Sigmoid colon (tissue), 4 donors: Measurements from ENCODE around the gene TMEM61.

Source experiments
- EP300 ChIP-seq, 4 donors: sonication (generic); formaldehyde crosslinking; IDR thresholded peaks; one replicate each; pipeline ENCODE4 v1.6.1; 2017; ENCODE audit warnings: antibody characterized with exemption in 4 of 4
- POLR2A ChIP-seq, 2 donors: fragments of 450-650 bp; IDR thresholded peaks; one replicate each; pipeline ENCODE4 v1.6.1; 2016; ENCODE audit warnings: antibody characterized with exemption in 2 of 2, mild to moderate bottlenecking in 2 of 2, moderate library complexity in 2 of 2
- POLR2AphosphoS5 ChIP-seq, 4 donors: sonication (generic); formaldehyde crosslinking; IDR thresholded peaks; one replicate each; pipeline ENCODE4 v1.6.1; 2017; ENCODE audit warnings: antibody characterized with exemption in 4 of 4
- TF ChIP-seq, protein P1 (sequence below), 4 experiments: fragments of 450-650 bp in 3 of 4; fragments of 200-600 bp in 1 of 4; IDR thresholded peaks; one replicate each; pipeline ENCODE4 v1.5.1; 2016 to 2019; ENCODE audit warnings: antibody characterized with exemption in 4 of 4, mild to moderate bottlenecking in 3 of 4, moderate library complexity in 2 of 4

DNA sequence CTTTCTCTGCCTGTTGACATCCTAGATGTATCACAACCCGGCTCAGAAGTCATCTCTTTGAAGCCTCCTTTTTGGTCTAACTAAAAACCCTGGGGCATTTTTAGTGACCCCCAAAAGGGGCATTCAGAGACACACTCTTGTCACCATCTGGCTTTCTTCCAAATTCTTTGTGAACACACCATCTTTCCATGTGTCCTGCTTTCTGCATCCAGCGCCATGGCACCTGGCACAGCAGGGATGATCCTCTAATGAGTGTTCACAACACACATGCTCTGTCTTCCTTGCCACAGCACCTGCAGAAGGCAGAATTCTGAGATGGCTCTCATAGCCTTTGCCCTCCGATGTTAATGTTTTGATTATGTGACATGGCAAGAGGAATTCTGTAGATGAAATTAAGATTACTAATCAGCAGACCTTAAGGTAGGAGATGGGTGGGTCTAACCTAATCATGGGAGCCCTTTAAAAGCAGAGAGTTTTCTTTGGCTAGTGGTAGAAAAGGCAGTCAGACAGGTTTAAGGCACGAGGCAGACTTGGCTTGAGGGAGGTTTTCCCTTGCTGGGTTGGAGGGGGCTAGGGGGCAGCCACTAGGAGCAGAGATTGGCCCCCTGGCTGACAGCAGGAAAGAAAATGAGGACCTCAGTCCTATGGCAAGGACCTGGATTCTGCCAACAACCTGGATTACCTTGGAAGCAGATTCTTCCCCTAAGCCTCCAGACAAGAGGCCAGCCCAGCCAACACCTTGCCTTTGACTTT, 4.9 kb upstream of the TMEM61 start:
- no peak for TF ChIP-seq EP300 (IDR thresholded peaks at IDR 0.05)
- TF ChIP-seq, protein P1, sequence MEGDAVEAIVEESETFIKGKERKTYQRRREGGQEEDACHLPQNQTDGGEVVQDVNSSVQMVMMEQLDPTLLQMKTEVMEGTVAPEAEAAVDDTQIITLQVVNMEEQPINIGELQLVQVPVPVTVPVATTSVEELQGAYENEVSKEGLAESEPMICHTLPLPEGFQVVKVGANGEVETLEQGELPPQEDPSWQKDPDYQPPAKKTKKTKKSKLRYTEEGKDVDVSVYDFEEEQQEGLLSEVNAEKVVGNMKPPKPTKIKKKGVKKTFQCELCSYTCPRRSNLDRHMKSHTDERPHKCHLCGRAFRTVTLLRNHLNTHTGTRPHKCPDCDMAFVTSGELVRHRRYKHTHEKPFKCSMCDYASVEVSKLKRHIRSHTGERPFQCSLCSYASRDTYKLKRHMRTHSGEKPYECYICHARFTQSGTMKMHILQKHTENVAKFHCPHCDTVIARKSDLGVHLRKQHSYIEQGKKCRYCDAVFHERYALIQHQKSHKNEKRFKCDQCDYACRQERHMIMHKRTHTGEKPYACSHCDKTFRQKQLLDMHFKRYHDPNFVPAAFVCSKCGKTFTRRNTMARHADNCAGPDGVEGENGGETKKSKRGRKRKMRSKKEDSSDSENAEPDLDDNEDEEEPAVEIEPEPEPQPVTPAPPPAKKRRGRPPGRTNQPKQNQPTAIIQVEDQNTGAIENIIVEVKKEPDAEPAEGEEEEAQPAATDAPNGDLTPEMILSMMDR (IDR thresholded peaks at IDR 0.05), result no peak
- no peak for TF ChIP-seq POLR2A (IDR thresholded peaks at IDR 0.05)
- TF ChIP-seq POLR2AphosphoS5 (IDR thresholded peaks at IDR 0.05), result no peak
